GM18909 (cell line): ENCODE results near the gene PITPNM3.

Experiments
- ATAC-seq: cut with Tn5 transposase; IDR thresholded peaks from one replicate; pipeline ENCODE4 v1.9.1; 2021; ENCODE audit warnings: mild to moderate bottlenecking; ENCODE audit not compliant: unreplicated experiment, poor library complexity

The PITPNM3 gene

GRCh38 chr17:6470146-6470718 lies 86.1 kb downstream of the PITPNM3 start:
- no peak for ATAC-seq

GRCh38 chr17:6468051-6468790 lies 88.1 kb downstream of the PITPNM3 start:
- ATAC-seq: no peak

DNA sequence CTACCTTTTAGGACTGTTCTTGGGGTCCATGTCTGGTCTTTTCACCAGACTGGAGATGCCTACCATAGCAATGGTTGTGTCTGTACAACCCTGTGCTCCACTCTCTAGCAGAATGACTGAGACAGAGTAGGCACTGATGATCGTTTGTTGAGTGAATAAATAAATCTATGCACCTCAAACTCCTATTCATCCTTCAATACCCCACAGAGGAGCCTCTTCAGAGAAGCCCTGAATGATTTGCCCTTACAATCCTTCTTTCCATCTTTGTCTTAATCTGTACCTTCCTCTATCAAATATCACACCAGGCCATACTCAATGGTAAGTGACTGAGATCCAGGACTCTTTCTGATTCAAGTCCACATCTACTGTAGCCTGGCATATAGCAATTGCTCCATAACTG lies 88.8 kb downstream of the PITPNM3 start:
- no peak for ATAC-seq

DNA sequence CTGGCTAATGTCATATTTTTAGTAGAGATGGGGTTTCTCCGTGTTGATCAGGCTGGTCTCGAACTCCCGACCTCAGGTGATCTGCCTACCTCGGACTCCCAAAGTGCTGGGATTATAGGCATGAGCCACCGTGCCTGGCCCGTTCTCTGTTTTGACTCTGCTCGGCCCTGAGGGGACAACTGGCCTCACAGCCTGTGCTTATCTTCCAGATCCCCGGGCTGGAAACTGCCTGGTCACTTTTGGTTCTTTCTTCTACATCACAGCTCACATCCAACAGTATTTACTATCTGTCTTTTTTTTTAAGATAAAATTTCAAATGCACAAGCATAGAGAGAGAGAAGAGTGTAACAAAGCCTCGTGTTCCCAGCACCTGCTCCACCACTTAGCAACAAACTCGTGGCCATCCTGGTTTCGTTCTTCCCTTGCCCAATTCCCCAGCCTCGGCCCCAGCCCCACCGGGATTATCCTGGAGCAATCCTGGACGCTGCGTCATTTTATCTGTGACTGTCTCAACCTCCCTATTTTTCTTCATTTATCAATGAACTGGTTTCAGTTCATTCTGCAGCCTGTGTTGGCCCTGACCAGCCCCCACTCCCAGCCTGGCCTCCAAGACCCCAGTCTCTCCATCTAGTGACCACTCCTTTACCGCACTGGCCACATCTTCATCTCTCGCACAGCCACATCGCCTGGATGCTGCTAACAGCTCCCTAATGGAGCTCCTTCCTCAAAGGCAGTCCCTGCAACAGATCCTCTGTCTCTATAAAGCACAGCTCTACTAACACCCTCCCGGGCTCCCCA lies 91.0 kb downstream of the PITPNM3 start:
- no peak for ATAC-seq

- ATAC-seq: no peak
These were observed 91.8 kb downstream of the PITPNM3 start for GRCh38 chr17:6464446-6465041.

GRCh38 chr17:6463616-6464445 lies 92.5 kb downstream of the PITPNM3 start:
- no peak for ATAC-seq

GRCh38 chr17:6462692-6463091 lies 93.7 kb downstream of the PITPNM3 start:
- no peak for ATAC-seq

DNA sequence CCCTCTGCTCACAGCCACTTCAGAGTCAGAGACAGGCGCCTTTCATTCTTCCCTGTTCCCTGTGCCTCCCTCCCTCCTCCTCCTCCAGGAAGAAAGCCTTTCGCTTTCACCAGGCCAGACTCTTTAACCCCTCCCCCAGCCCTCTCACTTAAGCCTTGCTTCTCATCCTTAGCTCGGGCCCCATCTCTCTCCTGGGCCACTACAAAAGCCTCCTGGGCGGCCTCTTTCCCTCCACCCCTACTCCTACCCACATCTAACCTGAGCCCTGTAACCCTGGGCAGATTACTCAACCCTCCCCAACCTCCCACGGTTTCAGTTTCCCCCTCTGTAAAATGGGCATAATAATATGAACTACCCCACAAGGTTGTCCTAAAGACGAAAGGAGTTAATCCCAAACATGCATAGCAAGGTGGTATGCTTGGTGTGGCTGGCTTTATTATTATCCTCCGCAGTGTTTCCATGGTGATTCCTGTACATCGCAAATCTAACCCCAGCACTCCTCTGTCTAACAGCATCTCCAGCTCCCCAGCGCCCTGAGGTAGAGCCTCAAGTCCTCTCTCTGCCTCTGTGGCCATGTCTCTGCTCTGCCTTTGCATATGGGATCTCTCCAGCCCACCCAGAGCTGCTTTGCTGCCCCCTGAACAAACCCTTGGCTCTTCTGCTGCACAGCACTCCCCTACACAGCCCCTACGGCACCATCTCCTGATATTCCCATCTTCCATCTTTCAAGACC lies 94.4 kb downstream of the PITPNM3 start:
- no peak for ATAC-seq

- no peak for ATAC-seq
These were observed 95.1 kb downstream of the PITPNM3 start for GRCh38 chr17:6461246-6461645.

- no peak for ATAC-seq
These were observed 95.7 kb downstream of the PITPNM3 start for GRCh38 chr17:6460531-6461161.

DNA sequence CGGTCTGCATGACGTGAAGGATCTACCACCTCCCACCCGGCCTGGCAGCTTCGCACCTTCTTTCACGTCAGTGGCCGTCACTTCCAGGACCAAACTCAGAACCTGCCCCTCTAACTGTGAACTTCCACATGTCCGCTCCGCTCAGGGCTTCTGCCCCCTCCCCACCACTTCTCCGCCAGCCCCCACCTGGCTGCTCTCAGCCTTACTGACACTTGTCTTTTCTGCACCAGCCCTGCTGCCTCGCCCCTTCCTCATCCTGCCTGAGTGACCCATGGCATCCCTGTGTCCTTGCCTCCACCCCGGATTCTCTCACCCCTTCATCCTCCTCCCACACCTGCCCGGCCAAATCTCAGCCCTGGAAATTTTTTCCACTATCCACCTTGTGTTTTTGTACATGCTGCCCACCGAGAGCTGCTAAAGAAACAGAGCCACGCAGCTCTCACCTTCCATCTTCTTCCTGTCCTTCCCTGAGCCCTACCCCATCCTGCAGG lies 97.8 kb downstream of the PITPNM3 start:
- ATAC-seq: no peak

DNA sequence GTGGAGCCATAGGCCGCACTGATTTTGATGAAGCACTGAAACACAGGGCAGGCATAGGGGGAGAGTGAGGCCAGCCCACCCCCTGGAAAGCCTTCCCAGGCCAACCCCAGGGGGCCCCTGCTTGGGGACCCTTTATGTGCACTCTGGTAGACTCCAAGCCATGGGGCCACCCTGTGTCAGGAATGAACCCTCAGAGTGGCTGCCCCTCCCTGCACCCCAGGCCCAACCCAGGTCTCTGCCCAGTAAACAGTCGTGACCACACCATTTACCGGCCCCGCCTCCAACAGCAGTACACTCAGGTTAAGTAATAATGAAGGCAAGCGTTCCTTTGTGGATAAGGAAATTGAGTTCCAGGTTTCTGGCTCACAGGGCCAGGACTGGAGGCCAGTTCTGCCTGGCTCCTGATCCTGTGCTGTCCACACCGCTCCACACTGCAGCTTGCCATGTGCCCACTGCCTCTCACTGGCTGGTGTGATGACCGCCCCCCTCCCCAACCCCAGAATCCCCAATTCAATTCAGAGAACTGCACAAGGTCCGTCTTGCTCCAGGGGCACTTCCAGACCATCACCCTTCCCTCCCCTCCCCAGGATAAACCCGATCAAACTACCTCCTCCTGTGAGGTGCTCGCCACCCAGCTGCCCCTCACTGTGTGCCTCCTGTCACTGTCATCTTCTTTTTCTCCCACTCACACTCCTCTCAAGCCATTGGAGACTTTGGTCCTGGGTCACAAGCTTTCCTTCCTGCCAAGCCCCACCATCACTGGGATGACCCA lies 98.5 kb downstream of the PITPNM3 start:
- no peak for ATAC-seq

GRCh38 chr17:6456914-6457687 lies 99.3 kb downstream of the PITPNM3 start:
- ATAC-seq: no peak

DNA sequence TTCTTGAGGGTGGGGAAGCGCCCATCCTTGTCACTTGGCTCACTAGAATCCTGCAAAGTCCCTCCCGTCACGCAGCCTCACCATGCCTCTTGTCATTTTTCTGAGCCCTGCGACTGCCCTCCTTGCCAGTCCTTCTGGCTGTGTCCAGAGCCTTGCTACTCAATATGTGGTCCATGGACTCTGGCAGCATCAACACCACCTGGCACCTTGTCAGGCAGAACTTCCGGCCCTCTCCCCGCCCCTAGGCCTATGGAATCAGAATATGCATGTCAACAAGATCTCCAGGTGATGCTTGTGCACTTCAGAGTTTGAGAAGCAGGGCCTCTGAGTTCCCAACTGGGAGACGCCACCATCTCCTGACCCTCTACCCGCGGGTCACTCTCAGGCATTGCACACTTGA lies 100.0 kb downstream of the PITPNM3 start:
- ATAC-seq: no peak

DNA sequence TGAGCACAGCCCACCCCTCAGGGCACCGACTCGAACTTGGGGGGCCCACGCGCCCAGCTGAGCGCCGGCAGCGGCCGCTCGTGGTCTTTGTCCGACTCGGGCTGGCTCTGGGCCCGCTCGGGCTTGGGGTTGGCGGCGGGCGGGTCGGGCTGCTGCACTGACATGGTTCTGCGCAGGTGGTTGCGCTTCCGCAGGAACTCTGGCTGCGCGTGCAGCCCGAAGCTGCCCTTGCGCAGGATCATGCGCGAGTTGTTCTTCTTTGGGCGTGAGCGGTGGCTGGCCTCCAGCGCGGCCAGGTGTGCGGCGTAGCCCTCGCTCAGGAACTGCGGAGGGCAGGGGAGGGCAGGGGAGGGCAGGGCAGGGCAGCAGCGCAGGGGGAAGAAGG lies 101.0 kb downstream of the PITPNM3 start:
- ATAC-seq: no peak

DNA sequence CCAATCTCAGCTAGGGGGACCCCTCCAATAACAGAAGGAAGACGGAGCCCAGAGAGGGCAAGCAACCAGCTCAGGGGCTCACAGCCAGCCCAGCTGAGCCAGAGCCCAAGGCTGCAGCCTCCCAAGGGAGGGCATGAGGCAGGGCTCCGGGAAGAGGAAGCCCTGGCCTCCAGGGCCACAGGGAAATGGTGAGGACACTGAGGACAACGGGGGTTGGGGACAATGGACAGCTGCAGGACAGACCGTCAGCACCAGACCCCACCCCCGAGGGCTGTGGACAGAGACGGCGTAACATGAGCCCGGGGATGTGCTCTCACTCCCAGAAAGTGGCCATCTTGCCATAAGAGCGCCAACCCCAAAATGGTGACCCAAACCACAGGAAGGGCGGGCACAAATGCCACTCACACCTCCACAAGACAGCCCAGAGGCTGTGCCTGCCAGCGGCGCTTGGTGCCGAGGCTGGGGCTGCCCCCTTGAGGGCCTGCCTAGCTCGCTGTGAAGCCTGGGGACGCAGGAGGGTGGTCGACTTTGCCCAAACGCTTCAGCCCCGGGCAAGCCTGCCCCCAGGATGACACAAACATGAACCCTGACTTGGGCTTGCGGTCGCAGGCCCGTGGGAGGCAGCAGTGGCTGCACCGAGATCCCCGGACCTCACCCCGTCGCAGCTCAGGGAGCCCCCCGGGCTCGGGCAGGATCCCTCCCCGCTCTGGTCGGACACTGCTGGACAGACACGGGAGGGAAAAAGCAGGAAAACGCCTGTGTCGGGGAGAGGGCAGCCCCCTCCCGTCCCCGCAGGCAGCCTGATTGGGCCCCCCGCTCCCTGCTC lies 101.6 kb downstream of the PITPNM3 start:
- ATAC-seq: no peak
